Bronchial epithelial cell (primary cell): ENCODE data around the gene RBSN. TPM values are rescaled to one million over a fixed set of nuclear protein-coding genes. Genes with fewer than 3 reads are reported as not detected.
"Not testable (repeated sequence)": the region's sequence is repeated elsewhere in the genome, so short reads cannot be mapped to it uniquely, and the experiment has no call there.

Experiments used
- DNase-seq: peaks from one replicate; pipeline ENCODE4 v3.0.0-alpha.2; 2010; ENCODE audit warnings: low read depth
- FAIRE-seq: peaks from 2 replicates; lab custom pipeline; 2011; peaks lifted over from hg19 to GRCh38; lab: Jason Lieb, UNC
- H3K27me3 ChIP-seq: 2 replicates; pipeline ENCODE4 v1.5.1; 2011; ENCODE audit warnings: low read length; ENCODE audit not compliant: control insufficient read depth, insufficient read depth
- H3K36me3 ChIP-seq: 2 replicates; pipeline ENCODE4 v1.5.1; 2011; ENCODE audit warnings: low read length; ENCODE audit not compliant: control insufficient read depth, insufficient read depth
- H3K4me3 ChIP-seq: 2 replicates; pipeline ENCODE4 v1.5.1; 2011; ENCODE audit warnings: mild to moderate bottlenecking, low read depth, low read length, control low read depth
- total RNA-seq: library from RNA; depleted of rRNA; stranded (reverse); fragments of >200 nt; gene quantifications from 2 replicates; pipeline ENCODE4 v1.2.1, GENCODE V29; 2014
- TF ChIP-seq, protein P1 (sequence below): IDR thresholded peaks from 2 replicates; pipeline ENCODE4 v1.5.1; 2011; ENCODE audit warnings: mild to moderate bottlenecking, moderate library complexity, low read length, control low read depth, inconsistent platforms; ENCODE audit not compliant: insufficient read depth, severe bottlenecking

Gene RBSN
- 31.5 and 32.9 TPM in 2 replicates for total RNA-seq

DNA sequence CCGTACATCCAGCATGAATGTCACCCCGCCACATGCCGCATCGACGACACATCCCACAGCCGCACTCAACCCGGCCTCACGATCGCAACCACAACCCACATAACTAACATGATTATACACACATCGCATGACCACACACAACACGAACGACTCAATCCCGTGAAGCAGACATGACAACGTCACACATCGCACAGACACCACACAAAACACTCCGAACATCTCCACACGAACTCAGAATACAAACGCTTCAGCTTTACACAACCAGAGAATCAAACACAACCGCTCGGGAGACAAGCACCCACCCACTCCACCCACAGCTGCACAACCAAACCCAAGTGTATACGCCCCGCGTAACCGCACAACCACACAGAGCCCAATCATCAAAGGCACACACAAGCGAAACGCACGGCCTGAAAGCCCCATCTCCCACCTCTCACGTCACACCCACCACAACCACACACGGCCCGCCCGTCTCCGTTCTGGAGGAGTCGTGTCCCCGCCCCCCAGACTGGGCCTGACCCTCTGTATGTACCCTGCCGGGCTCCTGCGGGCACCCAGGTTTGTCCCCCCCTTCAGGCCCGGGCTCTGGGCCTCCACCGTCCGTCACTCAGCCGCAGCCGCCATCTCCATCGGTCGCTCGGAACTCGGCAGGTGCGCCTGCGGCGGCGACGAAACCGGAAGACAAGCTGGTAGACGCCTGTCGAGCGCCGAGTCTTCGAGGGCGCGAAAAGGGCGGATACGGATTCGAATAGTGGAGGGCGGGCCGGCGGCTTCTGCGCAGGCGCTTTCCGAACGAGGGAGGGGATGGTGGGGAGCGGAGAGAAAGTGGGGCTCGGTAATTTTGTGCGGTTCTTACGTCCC, at the start of gene RBSN:
Gene RBSN (minus strand): TSS at position 646 of the 861 bp plus-strand sequence. CDS start 3,028 bp downstream, outside the sequence.
- TF ChIP-seq, protein P1, sequence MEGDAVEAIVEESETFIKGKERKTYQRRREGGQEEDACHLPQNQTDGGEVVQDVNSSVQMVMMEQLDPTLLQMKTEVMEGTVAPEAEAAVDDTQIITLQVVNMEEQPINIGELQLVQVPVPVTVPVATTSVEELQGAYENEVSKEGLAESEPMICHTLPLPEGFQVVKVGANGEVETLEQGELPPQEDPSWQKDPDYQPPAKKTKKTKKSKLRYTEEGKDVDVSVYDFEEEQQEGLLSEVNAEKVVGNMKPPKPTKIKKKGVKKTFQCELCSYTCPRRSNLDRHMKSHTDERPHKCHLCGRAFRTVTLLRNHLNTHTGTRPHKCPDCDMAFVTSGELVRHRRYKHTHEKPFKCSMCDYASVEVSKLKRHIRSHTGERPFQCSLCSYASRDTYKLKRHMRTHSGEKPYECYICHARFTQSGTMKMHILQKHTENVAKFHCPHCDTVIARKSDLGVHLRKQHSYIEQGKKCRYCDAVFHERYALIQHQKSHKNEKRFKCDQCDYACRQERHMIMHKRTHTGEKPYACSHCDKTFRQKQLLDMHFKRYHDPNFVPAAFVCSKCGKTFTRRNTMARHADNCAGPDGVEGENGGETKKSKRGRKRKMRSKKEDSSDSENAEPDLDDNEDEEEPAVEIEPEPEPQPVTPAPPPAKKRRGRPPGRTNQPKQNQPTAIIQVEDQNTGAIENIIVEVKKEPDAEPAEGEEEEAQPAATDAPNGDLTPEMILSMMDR: no peak
- FAIRE-seq: no peak
- peak within 1 kb of the TSS; percentile 89 for H3K4me3 ChIP-seq

DNA sequence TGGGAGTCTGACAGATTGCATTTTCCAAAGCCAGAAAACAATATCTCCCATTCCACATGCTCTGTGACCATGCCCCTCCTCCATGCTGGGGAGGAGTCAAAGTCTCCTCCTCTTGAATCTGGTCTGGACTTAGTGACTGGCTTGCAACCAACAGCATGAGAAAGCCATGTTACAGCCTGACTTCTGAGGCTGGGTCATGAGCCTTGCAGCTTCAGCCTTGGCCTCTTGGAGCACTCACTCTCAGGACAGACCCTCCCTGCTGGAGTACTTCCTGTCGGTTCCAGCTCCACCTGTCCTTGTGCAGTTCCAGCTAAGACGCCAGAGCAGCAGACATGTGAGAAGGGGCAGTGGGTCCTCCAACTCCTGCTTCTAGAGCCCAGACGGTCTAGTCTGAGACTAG, 49.7 kb upstream of the RBSN start:
- TF ChIP-seq, protein P1: no peak
- H3K4me3 ChIP-seq: no peak overlapping the region
- no peaks in the 10 kb centered on the region for H3K27me3 ChIP-seq
- peak; percentile 23 for FAIRE-seq
- peak; percentile 35 for DNase-seq
- no peaks in the 10 kb centered on the region for H3K36me3 ChIP-seq

More for the DNA sequence above, at the start of gene RBSN:
- Histone ChIP-seq H3K36me3 (peaks cover 11% of the 10 kb centered on the region), H3K27me3 (no peaks in the 10 kb centered on the region)
- DNase-seq: peak; percentile 83

DNA sequence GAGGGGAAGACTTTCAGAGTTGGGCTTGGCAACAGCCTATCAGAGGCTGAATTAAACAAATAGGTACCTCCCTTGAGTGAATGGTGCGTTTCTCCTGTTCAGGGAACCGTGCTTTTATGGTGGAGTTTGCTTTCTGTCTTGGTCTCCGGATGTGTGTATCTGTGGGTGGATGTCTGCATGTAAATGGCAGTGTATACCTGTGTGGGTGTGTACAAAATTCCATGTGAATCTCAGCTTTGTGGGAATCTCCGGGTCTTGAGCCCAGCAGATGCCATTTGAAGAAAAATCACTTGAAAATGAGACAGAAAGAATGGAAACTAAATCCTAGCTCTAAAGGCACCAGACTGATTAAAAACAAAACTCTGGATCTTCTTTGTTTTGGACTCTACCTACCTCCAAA, 37.9 kb upstream of the RBSN start:
- not testable (repeated sequence) for H3K27me3 ChIP-seq, DNase-seq, FAIRE-seq

DNA sequence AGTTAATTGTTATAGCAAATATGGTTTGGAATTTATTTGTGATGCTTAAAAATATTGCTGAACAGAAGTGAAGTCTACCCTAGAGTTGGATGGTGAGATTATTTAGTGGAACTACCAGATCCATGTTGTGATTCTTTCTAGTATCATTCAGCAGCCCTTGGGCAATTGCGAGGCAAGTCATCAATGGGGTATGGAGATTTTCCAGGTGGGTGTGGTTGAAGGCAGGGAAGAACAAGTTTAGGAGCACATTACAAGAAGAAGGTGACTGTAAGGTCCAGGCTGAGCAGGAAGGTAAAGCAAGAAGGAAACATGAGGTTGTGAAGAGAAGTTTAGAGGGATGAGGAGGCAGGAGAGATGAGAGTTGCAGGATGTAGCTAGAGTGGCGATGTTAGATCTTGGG, 36.0 kb upstream of the RBSN start:
- FAIRE-seq, H3K27me3 ChIP-seq, H3K36me3 ChIP-seq, H3K4me3 ChIP-seq: not testable (repeated sequence)
- DNase-seq: peak; percentile 72

More for the DNA sequence above, 37.9 kb upstream of the RBSN start:
- H3K36me3 ChIP-seq, H3K4me3 ChIP-seq: not testable (repeated sequence)

DNA sequence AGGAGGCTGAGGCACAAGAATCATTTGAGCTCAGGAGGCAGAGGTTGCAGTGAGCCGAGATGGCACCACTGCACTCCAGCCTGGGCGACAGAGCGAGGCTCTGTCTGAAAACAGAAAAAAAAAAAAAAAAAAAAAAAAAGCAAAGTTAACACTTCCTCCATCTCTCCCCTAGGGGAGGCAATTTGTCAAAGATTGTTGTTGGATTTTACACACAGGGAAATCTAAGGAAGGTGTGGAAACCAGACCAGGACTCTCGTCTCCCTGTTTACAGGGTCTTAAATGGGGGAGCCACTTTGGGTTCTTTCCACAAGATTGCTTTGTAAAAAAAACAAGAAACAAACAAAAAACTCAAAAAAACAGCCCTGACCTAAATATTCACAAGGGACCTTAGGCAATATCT, 29.5 kb upstream of the RBSN start:
- not testable (repeated sequence) for FAIRE-seq, H3K27me3 ChIP-seq, H3K36me3 ChIP-seq, H3K4me3 ChIP-seq, DNase-seq

DNA sequence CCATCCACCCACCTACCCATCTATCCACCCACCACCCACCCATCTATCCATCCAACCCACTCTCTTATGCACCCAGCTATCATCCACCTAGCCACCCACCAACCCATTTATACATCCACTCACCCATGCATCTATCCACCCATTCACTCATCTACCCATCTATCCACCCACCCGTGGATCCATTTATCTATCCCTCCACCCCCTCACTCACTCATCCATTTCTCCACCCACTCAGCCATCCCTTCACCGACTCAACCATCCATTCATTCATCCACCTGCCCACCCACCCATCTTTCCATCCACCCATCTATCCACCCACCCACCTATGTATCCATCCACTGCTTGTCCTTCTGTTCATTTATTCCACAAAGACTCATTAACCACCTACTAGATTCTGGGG, 28.0 kb upstream of the RBSN start:
- not testable (repeated sequence) for H3K4me3 ChIP-seq, H3K36me3 ChIP-seq, DNase-seq, FAIRE-seq, H3K27me3 ChIP-seq

DNA sequence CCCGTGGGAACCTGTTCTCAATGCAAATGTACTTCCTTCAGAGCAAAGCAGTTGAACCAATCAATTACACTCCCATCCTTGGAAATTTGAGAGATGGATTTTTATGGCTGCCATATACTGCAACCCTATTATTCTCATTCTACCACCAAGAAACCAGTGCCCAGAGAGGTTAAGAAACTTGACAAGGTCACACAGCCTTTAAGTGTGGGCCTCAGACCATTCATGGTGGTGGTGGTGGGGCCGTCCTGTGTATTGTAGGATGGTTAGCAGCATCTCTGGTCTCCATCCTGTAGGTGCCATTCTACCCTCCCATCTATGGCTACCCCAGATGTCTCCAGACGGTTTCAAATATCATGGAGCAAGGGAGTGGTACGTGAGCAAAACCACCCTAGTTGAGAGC, 23.4 kb upstream of the RBSN start:
- FAIRE-seq (no peak), DNase-seq (no peak)
- TF ChIP-seq, protein P1: no peak
- Histone ChIP-seq H3K27me3 (no peaks in the 10 kb centered on the region), H3K36me3 (no peaks in the 10 kb centered on the region), H3K4me3 (no peak overlapping the region)
